CD4-positive, alpha-beta T cell treated with Interleukin-6 for 4 hours (primary cell): ENCODE results near the gene BCL7C.
A peak's percentile ranks its signal among the peaks of the same experiment; 100 is the strongest.

ENCODE experiments used
- DNase-seq: peaks from one replicate; pipeline ENCODE4 v3.0.0-alpha.2; 2020; ENCODE audit warnings: mixed read lengths

The BCL7C gene

GRCh38 chr16:30858829-30859423 is 35.0 kb downstream of the BCL7C start:
- DNase-seq: no peak

- DNase-seq: no peak
These were observed 35.8 kb downstream of the BCL7C start for GRCh38 chr16:30858111-30858495.

- DNase-seq: no peak
These were observed 40.1 kb downstream of the BCL7C start for GRCh38 chr16:30853758-30854157.

GRCh38 chr16:30850246-30850645 is 43.6 kb downstream of the BCL7C start:
- no peak for DNase-seq

- DNase-seq: no peak
These were observed 47.1 kb downstream of the BCL7C start for GRCh38 chr16:30846649-30847402.

- peak; percentile 90 for DNase-seq
These were observed 49.0 kb downstream of the BCL7C start for GRCh38 chr16:30844671-30845449.

GRCh38 chr16:30844346-30844670 is 49.6 kb downstream of the BCL7C start:
- no peak for DNase-seq

- no peak for DNase-seq
These were observed 50.4 kb downstream of the BCL7C start for GRCh38 chr16:30843501-30843900.

- no peak for DNase-seq
These were observed 50.9 kb downstream of the BCL7C start for GRCh38 chr16:30842971-30843370.

- no peak for DNase-seq
These were observed 52.5 kb downstream of the BCL7C start for GRCh38 chr16:30841332-30841731.

GRCh38 chr16:30840611-30841010 is 53.3 kb downstream of the BCL7C start:
- DNase-seq: no peak

GRCh38 chr16:30839523-30840227 is 54.2 kb downstream of the BCL7C start:
- no peak for DNase-seq

- no peak for DNase-seq
These were observed 54.9 kb downstream of the BCL7C start for GRCh38 chr16:30838876-30839471.

- DNase-seq: no peak
These were observed 56.0 kb downstream of the BCL7C start for GRCh38 chr16:30837904-30838303.
